HG03039 (cell line): Measurements from ENCODE around the gene AKAP7.
"Not testable (repeated sequence)": the region's sequence is repeated elsewhere in the genome, so short reads cannot be mapped to it uniquely, and the experiment has no call there.

ENCODE experiments used
- ATAC-seq: cut with Tn5 transposase; IDR thresholded peaks from one replicate; pipeline ENCODE4 v1.9.1; 2021; ENCODE audit warnings: mild to moderate bottlenecking, moderate library complexity; ENCODE audit not compliant: unreplicated experiment

The AKAP7 gene

DNA sequence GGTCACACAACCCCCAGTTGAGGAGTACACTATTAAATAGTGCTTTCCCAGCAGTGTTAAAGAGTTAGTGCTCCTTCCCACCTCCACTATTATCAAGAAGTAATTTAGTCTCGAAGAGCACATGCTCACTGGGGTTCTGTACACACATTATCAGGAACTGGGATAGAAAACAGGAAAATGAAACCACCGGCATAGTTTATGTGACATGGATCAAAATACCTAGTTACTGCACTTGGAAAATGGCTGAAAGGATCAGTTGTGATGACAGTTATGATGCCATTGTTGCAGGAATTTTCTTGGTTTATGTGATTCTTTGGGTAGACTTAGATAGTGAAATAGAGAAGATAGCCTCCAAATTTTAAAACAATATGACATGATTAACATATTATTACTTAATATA lies 152.9 kb downstream of the AKAP7 start:
- ATAC-seq = no peak

DNA sequence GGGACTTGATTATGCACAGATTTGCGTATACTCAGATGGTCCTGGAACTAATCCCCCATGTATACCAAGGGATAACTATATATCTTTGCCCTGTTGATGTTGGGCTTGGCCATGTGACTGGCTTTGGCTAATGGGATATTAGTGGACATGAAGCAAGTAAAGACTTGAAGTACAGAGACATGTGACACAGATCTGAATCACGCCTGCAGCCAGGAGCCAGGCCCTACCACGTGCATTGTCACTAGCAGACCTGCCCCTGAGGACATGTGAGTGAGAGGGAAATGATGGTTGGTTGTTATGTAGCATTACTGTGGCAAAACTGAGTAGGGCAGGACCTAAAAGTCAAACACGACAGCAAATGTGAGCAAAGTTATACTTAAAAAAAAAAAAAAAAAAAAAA lies 155.7 kb downstream of the AKAP7 start:
- ATAC-seq = no peak

DNA sequence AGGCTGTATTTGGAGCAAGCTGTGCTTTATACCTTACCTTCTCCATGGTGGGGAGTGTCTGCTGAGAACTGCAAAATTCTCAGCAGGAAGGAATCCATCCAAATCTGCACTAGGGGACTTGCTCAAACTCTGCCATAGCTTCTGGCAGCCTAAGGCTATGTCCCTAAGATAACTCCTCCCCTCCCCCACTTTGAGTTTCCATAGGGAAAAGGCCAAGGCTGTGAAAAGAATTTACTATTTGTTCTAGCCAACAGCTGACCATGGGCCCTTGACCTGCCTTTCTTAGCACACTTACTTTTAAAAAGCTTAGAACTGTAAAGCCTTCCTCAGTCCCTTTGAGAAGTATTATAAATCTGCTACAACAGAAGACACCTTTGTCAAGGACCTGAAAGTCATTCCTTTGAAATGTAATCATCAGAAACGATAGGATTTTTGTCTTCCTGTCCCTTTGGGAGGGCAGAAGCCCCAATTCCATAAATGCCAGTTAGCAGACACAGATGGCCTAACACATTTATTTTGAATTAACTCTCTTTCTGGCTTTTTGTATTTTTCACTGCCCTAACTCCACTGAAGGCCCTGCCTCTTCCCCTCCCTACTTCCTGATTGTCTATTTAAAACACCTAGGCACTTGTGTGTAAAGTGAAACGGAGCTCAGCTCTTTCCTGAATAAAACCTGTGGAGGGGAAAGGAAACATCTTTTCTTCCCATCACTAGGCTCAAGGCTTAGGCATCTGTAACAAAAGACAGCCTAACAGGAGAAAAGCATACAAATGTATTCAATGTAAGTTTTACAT lies 157.1 kb downstream of the AKAP7 start:
- ATAC-seq = no peak

DNA sequence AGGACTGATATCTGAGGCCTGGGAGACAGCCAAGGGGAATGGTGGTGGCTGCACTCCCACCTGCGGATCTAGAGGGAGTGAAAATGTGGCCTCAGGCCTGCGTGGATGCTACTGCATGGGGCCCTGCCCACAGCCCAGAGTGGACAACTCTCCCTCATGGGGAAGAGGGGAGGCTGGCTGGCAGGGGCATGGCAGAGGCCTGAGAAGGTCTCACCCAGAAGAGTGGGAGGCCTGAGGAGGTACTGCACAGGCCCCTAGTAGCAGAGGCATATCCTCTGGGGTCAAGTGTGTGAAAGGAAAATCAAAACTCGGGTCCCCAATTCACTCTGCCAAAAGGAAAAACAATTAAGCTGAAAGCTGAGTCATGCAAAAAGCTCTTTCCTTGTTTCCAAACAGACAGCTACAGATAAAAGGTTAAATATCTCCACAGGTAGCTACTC lies 158.2 kb downstream of the AKAP7 start:
- no peak for ATAC-seq

DNA sequence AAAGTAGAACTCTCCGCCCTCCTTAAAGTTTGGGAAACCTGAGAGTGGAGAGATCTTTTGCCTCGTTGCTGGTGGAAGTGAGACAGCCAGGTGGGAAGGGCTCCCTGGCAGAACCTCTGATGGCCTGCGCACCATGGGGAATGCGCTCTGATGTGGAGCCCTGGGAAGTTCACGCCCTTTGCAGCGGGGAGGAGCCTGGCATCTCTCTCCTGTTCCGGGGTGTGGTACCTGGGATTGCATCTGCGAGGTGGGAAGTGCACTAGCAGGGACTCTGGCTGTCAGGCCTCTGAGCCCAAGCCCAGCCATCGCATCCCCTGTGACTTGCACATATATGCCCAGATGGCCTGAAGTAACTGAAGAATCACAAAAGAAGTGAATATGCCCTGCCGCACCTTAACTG lies 159.8 kb downstream of the AKAP7 start:
- ATAC-seq = no peak

DNA sequence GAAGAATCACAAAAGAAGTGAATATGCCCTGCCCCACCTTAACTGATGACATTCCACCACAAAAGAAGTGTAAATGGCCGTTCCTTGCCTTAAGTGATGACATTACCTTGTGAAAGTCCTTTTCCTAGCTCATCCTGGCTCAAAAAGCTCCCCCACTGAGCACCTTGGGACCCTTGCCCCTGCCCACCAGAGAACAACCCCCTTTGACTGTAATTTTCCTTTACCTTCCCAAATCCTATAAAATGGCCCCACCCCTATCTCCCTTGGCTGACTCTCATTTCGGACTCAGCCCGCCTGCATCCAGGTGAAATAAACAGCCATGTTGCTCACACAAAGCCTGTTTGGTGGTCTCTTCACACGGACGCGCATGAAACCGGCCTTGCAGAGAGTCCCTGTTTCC lies 165.6 kb downstream of the AKAP7 start:
- ATAC-seq = not testable (repeated sequence)

DNA sequence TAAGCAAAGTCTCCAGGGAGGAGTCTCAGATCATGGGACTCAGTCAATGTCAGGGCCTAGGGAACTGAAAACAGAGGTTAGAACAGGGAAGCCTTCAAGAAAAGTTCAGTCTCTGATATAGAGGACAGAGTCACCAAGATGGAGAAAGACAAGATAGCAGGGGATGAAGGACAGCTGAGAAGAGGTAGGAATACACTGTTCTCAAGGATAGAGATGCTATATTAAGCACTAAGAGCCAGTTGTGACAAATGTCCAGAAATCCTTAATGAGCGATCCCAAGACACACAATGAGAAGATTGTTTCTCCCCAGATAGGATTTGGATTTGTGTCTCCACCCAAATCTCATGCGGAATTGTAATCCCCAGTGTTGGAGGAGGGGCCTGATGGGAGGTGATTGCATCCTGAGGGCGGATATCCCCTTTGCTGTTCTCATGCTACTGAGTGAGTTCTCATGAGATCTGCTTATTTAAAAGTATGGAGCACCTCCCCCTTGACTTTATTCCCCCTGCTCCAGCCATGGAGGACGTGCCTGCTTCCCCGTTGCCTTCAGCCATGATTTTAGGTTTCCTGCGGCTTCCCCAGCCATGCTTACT lies 168.2 kb downstream of the AKAP7 start:
- ATAC-seq = no peak

DNA sequence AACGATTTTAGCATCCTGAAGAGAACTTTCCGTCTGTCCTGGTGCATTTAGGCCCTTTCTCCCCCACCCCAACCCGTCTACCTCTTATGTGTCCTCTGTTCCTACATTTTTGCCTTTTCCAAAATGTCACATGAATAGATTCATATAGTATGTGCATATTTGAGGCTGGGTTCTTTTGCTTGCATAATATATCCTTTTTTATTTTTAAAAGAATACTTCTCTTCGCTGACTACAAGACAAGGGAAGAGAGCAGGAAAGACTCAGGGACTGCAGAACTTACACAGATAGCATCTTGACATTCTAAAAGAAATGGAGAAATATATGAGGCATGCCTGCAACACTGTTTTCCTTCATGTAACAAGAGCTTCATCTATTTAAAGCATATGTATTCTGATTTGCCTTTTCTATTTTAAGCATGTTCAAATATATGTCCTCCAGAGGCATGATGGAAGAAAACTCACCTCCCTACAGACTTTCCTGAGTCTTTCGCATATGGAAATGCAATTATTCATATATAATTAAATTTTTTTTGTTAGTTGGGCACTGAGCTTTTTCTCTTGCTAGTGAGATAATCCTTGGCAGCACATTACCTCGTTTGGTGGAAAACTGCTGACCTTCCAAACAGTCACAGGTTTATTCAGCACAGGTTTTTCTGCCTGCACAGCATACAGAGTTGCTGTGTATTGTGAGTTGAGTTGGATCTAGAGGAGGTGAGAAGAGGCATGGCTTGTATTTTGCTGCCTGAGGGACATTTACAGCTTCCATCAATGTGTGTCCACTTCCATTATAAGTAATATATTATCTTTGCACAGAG lies 170.0 kb downstream of the AKAP7 start:
- ATAC-seq = no peak

DNA sequence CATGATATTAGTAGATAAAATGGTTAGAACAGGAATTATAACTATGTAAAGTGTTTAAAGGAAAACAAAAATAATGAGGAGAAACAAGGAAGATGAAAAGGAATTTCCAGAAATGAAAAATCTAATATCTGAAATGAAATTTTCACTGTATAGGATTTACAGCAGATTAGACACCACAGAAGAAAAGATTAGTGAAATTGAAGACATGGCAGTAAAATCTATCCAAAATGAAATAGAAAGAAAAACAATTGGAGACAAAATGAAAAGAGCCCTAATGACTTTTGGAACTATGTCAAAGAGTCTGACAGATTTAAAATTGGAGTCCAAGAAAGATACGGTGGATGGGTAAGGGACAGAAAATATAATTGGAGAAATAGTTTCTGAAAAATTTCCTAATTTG lies 174.2 kb downstream of the AKAP7 start:
- ATAC-seq = no peak

DNA sequence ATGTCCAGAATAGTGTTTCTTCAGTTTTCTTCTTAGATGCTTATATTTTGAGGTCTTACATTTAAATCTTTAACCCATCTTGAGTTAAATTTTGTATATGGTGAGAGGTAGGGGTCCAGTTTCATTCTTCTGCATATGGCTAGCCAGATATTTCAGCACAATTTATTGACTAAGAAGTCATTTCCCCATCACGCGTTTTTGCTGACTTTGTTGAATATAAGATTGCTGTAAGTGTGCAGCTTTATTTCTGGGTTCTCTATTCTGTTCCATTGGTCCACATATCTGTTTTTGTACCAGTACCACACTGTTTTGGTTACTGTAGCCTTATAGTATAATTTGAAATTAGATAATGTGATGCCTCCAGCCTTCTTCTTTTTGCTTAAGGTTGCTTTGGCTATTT lies 179.6 kb downstream of the AKAP7 start:
- ATAC-seq = no peak

DNA sequence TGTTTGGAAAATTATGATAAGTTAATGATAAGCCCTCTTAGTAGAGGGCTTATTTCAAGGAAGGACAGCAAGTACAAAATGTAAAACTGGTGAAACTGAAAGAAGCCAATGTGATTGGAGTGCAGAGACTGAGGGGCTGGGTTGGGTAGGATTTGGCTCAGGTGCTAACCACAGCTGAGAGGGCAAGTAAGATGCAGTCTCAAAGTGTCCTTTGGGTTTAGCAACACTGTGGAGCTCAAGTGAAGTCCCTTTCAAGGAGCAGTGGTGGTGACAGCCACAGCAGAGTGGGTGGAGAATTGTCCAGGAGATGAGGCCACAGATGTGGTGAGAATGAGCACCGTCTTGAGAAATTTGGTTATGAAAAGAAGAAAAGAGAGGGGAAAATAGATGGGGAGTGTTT lies 181.4 kb downstream of the AKAP7 start:
- no peak for ATAC-seq

DNA sequence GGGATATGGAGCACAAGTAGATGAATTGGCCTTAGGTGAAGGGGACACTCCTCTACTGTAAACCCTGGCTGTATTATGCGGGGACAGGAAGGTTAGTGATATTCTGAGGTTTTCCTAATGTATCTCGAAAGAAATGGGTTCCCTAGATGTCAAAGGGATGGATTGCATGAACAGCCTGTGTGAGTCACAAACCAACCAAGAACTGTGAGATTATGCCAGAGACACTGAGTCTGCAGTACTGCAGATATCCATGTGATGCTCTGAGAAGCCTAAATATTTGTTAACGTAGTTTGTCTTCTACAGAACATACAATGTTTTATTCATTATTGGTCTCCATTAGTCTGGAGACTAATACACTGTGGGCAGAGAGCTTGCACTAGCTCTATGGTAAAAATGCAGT lies 182.2 kb downstream of the AKAP7 start:
- ATAC-seq = no peak

DNA sequence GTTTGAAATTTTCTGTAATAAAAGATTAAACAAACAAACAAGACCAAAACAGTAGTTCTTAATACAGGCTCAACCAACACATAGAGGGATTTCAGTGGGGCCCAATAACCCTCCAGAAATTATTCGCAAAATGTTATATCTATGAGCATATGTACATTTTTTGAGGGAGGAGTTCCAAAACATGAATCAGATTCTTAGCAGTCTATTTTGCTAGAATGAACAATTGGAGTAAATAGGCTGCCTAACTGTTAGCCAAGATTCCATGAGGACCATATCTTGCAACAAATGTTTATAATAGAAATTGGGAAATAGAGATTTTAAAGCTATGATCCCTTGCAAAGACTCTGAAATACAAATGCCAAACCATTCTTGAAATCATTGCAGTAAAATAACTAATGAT lies 186.3 kb downstream of the AKAP7 start:
- no peak for ATAC-seq

DNA sequence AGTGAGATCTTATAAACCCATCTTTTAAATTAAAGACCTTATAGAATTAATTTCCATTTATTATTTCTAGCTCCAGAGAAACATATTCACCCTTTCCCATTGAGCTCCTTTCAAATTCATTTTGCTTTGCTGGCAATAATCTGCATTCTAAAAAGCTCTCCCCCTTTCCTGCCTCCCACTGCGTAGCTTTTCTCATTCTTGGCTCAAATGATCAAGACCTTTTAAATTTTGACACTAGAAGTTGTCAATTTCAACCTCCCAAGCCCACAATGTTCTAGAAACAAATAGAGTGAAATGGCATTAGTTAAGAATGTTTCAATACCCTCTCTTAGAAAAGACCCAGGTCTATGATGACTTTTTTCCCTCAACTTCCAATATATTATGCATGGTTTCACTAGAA lies 186.9 kb downstream of the AKAP7 start:
- no peak for ATAC-seq

DNA sequence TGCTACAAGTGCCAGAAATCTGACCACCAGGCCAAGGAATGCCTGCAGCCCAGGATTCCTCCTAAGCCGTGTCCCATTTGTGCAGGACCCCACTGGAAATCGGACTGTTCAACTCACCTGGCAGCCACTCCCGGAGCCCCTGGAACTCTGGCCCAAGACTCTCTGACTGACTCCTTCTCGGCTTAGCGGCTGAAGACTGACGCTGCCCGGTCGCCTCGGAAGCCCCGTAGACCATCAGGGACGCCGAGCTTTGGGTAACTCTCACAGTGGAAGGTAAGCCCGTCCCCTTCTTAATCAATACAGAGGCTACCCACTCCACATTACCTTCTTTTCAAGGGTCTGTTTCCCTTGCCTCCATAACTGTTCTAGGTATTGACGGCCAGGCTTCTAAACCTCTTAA lies 190.4 kb downstream of the AKAP7 start:
- ATAC-seq = not testable (repeated sequence)

DNA sequence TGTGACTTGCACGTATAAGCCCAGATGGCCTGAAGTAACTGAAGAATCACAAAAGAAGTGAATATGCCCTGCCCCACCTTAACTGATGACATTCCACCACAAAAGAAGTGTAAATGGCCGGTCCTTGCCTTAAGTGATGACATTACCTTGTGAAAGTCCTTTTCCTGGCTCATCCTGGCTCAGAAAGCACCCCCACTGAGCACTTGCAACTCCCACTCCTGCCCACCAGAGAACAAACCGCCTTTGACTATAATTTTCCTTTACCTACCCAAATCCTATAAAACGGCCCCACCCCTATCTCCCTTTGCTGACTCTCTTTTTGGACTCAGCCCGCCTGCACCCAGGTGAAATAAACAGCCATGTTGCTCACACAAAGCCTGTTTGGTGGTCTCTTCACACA lies 193.5 kb downstream of the AKAP7 start:
- not testable (repeated sequence) for ATAC-seq

DNA sequence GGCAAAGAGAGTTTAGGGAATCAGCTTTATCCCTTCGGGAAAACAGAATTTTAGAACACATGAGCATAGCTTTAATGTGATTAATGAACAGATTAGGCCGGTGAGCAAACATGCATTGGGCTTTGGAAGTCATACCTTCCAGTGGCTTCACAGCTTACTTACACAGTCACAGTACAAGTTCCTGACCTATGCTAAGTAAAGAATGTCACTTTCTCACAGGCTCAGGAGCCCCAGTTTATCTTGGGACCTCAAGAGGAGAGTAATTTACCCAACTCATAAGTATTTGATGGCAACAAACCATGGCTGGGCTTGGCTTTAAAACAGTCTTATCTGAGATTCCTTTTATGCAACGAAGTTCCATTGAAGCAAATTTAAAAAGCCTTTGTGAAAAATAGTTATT lies 195.9 kb downstream of the AKAP7 start:
- ATAC-seq = no peak

DNA sequence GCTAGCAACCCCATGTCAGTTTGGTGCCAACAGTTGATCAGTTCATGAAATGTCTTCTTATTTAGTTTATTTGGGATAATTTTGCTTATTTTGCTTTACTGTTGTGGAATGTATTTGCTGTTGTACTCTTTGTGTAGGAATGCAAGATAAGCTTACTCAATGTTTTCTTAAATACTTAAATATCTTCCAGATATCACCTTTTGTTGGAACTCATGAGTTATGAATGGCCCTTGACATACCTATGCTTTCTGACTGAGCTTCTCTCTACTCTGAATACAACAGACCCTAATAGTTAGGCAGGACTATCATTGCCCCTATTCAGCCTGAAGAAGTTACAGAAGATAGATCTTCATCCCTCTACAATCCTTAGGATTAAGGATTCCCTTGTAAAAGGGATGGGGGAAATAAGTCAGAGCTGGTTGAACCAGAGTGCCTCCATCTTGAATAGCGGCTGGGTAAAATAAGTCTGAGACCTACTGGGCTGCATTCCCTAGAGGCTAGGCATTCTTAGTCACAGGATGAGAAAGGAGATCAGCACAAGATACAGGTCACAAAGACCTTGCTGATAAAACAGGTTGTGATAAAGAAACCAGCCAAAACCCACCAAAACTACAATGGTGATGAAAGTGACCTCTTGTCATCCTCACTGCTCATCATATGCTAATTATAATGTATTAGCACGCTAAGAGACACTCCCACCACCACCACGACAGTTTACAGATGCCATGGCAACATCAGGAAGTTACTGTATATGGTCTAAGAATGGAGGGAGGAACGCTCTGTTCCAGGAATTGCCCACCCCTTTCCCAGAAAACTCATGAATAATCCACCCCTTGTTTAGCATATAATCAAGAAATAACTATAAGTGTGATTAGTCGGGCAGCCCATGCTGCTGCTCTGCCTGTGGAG lies 196.9 kb downstream of the AKAP7 start:
- ATAC-seq = no peak
